ENCODE results near the gene PYURF.

Gene PYURF

GRCh38 chr4:88526221-88526815, 2.7 kb upstream of the PYURF start:
- TF ChIP-seq CTCF (IDR thresholded peaks at IDR 0.05; ENCODE audit: low read depth, low read length): peak; percentile 5
- no peak for DNase-seq (ENCODE audit: extremely low read depth, low read depth)

DNA sequence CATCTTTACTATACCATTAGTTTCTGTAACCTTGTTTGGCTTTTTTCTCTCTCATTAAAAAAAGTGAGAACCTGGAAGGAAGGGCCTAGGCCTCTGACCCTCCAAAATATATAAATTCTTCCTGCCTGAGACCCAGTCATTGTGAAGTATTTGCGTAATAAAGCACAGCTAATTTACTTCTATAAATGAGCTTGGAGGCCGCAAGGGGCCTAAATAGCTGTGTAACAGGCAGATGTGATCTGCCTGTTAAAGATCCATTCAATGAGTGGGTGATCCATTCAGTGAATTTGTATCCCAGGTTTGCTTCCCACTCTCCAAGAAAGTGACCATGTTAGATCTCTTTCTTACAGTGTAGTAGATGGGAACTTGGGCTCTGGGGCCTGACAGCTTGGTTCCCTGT, 595 bp upstream of the PYURF start:
- no peak for DNase-seq (ENCODE audit: extremely low read depth, low read depth)
- TF ChIP-seq CTCF (IDR thresholded peaks at IDR 0.05; ENCODE audit: low read depth, low read length): no peak

DNA sequence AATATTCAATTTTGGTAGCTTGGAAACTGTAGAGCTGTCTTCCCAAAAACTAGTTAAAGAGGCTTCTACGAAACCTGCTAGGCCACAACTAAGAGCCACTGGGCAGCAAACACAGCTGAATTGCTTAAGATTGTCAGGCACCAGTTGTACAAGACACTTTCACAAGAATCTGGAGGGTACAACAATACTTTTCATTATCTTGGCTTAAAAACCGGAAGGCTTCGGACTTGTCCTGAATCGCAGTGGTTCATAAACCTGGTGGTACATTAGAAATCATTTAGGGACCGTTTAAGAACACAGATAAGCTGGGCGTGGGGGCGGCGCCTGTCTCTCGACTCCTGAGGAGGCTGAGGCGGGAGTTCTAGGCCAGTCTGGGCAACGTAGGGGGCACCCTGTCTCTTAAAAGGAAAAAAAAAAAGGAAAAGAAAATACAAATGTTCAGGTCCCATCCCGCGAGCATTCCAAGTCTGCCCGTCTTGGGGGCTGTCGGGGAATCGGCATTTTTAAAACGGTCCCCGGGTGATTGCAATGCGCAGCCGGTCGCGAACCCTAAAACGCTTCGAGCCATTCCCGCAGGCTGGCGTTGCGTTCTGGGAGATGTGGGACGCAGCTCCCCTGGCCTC, 763 bp downstream of the PYURF start:
- no peak for DNase-seq (ENCODE audit: extremely low read depth, low read depth)
- no peak for TF ChIP-seq CTCF (IDR thresholded peaks at IDR 0.05; ENCODE audit: low read depth, low read length)

- no peak for DNase-seq (ENCODE audit: extremely low read depth, low read depth)
- no peak for TF ChIP-seq CTCF (IDR thresholded peaks at IDR 0.05; ENCODE audit: low read depth, low read length)
Observed at GRCh38 chr4:88518911-88519310, 4.7 kb downstream of the PYURF start.

DNA sequence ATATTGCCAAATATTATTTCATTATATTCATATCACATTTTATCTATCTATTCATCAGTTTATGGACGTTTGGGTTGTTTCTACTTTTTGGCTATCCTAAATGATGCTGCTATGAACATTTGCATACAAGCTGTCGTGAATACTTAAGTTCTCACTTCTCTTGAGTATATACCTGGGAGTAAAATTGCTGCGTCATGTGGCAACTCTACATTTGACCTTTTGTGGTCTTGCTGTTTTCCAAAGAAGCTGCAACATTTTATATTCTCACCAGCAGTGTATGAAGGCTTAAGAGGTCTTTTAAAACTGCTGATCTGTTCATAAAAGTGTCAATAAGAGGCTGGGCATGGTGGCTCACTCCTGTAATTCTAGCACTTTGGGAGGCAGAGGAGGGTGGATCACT, 5.8 kb downstream of the PYURF start:
- no peak for DNase-seq (ENCODE audit: extremely low read depth, low read depth)
- no peak for TF ChIP-seq CTCF (IDR thresholded peaks at IDR 0.05; ENCODE audit: low read depth, low read length)

DNA sequence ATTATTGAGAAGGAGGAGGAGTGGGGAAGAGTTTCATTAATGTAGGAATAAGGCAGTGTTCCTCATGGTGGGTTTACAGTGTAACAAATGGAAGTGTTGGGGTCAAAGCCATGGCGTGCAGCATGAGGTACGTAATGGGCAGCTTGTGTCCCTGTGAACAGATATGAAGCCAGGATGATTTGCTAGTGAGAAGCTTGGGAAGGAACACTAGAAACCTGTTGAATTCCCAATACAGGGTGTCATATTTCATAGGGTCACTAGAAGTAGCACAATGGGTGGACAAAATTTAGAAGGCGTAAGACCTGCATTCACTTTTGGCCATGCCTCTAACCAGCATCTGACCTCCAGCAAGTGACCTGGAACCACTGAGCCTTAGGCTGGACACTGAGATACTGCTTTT, 6.8 kb downstream of the PYURF start:
- no peak for DNase-seq (ENCODE audit: extremely low read depth, low read depth)
- TF ChIP-seq CTCF (IDR thresholded peaks at IDR 0.05; ENCODE audit: low read depth, low read length): no peak

DNA sequence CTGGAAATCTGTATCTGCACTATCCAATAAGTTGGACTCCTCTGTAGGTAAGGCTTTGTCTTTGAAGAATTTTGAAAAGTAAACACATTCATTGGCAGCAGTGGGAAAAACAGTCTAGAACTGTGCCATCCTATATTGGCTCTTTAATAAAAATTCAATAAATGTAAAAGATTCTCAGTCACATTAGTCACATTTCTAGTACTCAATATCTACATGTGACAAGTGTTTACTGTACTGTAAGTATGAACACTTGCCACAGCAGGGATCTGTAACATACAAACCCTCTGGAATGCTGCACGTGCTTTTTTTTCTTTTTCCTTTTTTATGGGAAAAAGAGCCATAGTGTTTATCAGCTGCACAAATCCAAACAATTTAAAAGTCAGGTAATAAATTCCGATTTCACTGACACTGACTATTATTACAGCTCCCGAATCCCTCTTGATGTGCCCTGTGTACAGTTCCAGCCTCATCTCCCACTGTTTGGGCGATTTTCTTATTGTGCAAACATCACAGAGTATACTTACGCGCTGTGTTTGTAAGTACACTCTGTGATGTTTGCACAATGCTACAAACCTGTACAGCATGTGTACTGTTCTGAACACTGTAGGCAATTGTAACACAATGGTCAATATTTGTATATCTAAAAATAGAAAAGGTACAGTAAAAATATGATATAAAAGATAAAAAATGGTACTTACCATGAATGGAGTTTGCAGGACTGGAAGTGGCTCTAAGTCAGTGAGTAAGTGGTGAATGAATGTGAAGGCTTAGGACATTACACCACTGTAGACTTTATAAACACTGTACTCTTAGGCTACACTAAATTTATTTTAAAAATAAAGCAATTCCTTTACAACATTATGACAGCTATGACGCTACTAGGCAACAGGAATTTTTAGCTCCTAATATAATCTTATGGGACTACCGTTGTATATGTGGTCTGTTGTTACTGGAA, 8.7 kb downstream of the PYURF start:
- TF ChIP-seq CTCF (IDR thresholded peaks at IDR 0.05; ENCODE audit: low read depth, low read length): no peak
- DNase-seq (ENCODE audit: extremely low read depth, low read depth): no peak

Data from AG09319 (cell line).